Keratinocyte (primary cell): Measurements from ENCODE around the gene ITGB1BP1. TPM values are rescaled to one million over a fixed set of nuclear protein-coding genes. Genes with fewer than 3 reads are reported as not detected.

ENCODE experiments used
- DNase-seq: peaks from one replicate; pipeline ENCODE4 v3.0.0-alpha.2; 2011; ENCODE audit warnings: low read depth, missing footprints, low spot score
- FAIRE-seq: peaks from 2 replicates; lab custom pipeline; 2011; peaks lifted over from hg19 to GRCh38; lab: Jason Lieb, UNC
- H2AFZ ChIP-seq: 2 replicates; pipeline ENCODE4 v1.6.0; 2012; ENCODE audit warnings: low read length, control low read depth, inconsistent platforms; ENCODE audit not compliant: control insufficient read depth
- H3K27ac ChIP-seq: 2 replicates; pipeline ENCODE4 v1.5.1; 2011; ENCODE audit warnings: low read length; ENCODE audit not compliant: control insufficient read depth, insufficient read depth
- H3K27me3 ChIP-seq: 3 replicates; pipeline ENCODE4 v1.6.0; 2011; ENCODE audit warnings: low read length; ENCODE audit not compliant: control insufficient read depth, insufficient read depth; ENCODE audit errors: extremely low read depth
- H3K36me3 ChIP-seq, 2 experiments: 2 replicates in 1 of 2; 3 replicates in 1 of 2; pipeline ENCODE4 v1.5.1; 2011; ENCODE audit warnings: low read length in 2 of 2, mild to moderate bottlenecking in 1 of 2; ENCODE audit not compliant: control insufficient read depth in 2 of 2, insufficient read depth in 2 of 2; ENCODE audit errors: extremely low read depth in 1 of 2
- H3K4me1 ChIP-seq: 3 replicates; pipeline ENCODE4 v1.5.1; 2011; ENCODE audit warnings: low read length; ENCODE audit not compliant: control insufficient read depth, insufficient read depth; ENCODE audit errors: extremely low read depth
- H3K4me2 ChIP-seq: 3 replicates; pipeline ENCODE4 v1.6.0; 2011; ENCODE audit warnings: low read depth, low read length; ENCODE audit not compliant: control insufficient read depth, insufficient read depth; ENCODE audit errors: extremely low read depth
- H3K4me3 ChIP-seq, 3 experiments: fragments of 200-600 bp in 1 of 3; sonication (generic) in 1 of 3; 2 replicates in 2 of 3; 3 replicates in 1 of 3; pipeline ENCODE4 v1.5.1; 2011 to 2016; ENCODE audit warnings: low read length in 3 of 3, mild to moderate bottlenecking in 3 of 3, control low read depth in 2 of 3, inconsistent platforms in 1 of 3, low read depth in 1 of 3, mixed read lengths in 1 of 3, mixed run types in 1 of 3, moderate library complexity in 1 of 3; ENCODE audit not compliant: control insufficient read depth in 2 of 3, insufficient read depth in 2 of 3; ENCODE audit errors: extremely low read depth in 1 of 3
- H3K79me2 ChIP-seq: 2 replicates; pipeline ENCODE4 v1.6.0; 2012; ENCODE audit warnings: low read length; ENCODE audit not compliant: control insufficient read depth, insufficient read depth
- H3K9ac ChIP-seq: 3 replicates; pipeline ENCODE4 v1.6.0; 2011; ENCODE audit warnings: low read length; ENCODE audit not compliant: control insufficient read depth, insufficient read depth; ENCODE audit errors: extremely low read depth
- H3K9me1 ChIP-seq: 3 replicates; pipeline ENCODE4 v1.6.0; 2011; ENCODE audit warnings: low read length; ENCODE audit not compliant: control insufficient read depth, insufficient read depth; ENCODE audit errors: extremely low read depth
- H3K9me3 ChIP-seq: 2 replicates; pipeline ENCODE4 v1.5.1; 2012; ENCODE audit warnings: low read depth, low read length; ENCODE audit not compliant: control insufficient read depth
- H4K20me1 ChIP-seq: 3 replicates; pipeline ENCODE4 v1.6.0; 2011; ENCODE audit warnings: low read length; ENCODE audit not compliant: control insufficient read depth, insufficient read depth; ENCODE audit errors: extremely low read depth
- EZH2 ChIP-seq: IDR thresholded peaks from one replicate; pipeline ENCODE4 v1.6.1; 2012; ENCODE audit warnings: inconsistent platforms, mild to moderate bottlenecking, low read length, moderate library complexity
- dilution Hi-C: fragments of 300-500 bp; cut with MboI; formaldehyde crosslinking; loops from one replicate; pipeline ENCODE4 v1.7.0; 2020; ENCODE audit warnings: low sequenced_read_pairs; ENCODE audit not compliant: extremely low pct_ligation_motif_present
- polyA plus RNA-seq, 5 experiments: library from polyadenylated mRNA; depleted of rRNA in 3 of 5; stranded (reverse) in 3 of 5; stranded (forward) in 1 of 5; unstranded in 1 of 5; fragments of >200 nt; gene quantifications; 1 replicate in 1 of 5; 2 replicates in 3 of 5; 3 replicates in 1 of 5; pipeline versions ENCODE4 v1.2.1 to v1.2.3, GENCODE V29; 2011 to 2012; ENCODE audit warnings: missing spikeins in 2 of 5, low read depth in 1 of 5, low replicate concordance in 1 of 5
- TF ChIP-seq, protein P1 (sequence below), 3 experiments: IDR thresholded peaks in 1 of 3; conservative IDR thresholded peaks in 1 of 3; optimal IDR thresholded peaks in 1 of 3; 2 replicates in 2 of 3; 3 replicates in 1 of 3; pipeline versions ENCODE3 to v1.5.1; 2011; ENCODE audit warnings: low read length in 3 of 3, mild to moderate bottlenecking in 3 of 3, moderate library complexity in 2 of 3, control low read depth in 1 of 3, inconsistent platforms in 1 of 3; ENCODE audit not compliant: insufficient read depth in 2 of 3; ENCODE audit errors: extremely low read depth in 1 of 3

Gene ITGB1BP1
- polyA plus RNA-seq, 1 donor (not counting 4 experiments of a cell fraction or from before 2014, with no cell fraction given) = 169 TPM

- Histone ChIP-seq H4K20me1 (no peaks in the 10 kb centered on the region), H3K79me2 (no peaks in the 10 kb centered on the region), H3K36me3 (peaks cover 17 to 23% of the 10 kb centered on the region in 2 experiments), H3K9me1 (no peaks in the 10 kb centered on the region), H2AFZ (no peak overlapping the region), H3K4me3 (no peak overlapping the region), H3K4me2 (no peak overlapping the region), H3K4me1 (no peaks in the 10 kb centered on the region), H3K9me3 (no peaks in the 10 kb centered on the region), H3K27me3 (no peaks in the 10 kb centered on the region), H3K27ac (no peak overlapping the region), H3K9ac (no peak overlapping the region)
- FAIRE-seq (peak; percentile 39), DNase-seq (no peak)
- dilution Hi-C loops = no loop called here
- TF ChIP-seq EZH2 = no peak
- TF ChIP-seq, protein P1, sequence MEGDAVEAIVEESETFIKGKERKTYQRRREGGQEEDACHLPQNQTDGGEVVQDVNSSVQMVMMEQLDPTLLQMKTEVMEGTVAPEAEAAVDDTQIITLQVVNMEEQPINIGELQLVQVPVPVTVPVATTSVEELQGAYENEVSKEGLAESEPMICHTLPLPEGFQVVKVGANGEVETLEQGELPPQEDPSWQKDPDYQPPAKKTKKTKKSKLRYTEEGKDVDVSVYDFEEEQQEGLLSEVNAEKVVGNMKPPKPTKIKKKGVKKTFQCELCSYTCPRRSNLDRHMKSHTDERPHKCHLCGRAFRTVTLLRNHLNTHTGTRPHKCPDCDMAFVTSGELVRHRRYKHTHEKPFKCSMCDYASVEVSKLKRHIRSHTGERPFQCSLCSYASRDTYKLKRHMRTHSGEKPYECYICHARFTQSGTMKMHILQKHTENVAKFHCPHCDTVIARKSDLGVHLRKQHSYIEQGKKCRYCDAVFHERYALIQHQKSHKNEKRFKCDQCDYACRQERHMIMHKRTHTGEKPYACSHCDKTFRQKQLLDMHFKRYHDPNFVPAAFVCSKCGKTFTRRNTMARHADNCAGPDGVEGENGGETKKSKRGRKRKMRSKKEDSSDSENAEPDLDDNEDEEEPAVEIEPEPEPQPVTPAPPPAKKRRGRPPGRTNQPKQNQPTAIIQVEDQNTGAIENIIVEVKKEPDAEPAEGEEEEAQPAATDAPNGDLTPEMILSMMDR (optimal IDR thresholded peaks at IDR 0.05 in 1 of 3, IDR thresholded peaks at IDR 0.05 in 1 of 3, conservative IDR thresholded peaks at IDR 0.05 in 1 of 3; ENCODE audit: extremely low read depth in 1 of 3, insufficient read depth in 2 of 3, low read length in 3 of 3) = no peak
Observed at GRCh38 chr2:9445089-9445488, 21.8 kb upstream of the ITGB1BP1 start.

DNA sequence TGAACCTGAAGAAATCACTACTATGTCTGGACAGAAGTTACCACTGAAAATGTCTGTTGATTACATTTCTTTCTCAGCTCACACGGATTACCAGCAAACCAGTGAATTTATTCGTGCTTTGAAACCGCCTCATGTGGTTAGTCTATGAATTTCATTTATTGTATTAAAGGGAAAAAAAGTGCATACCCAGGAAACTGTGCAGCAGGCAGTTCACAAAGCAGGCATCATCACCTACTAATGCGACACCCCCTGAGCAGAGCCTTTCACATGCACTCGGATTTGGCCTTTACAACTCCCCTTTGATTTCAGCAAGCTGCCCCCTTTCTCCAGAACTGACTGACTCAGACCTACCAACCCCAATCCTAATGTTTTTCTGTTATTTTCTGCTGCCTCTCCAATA lies 20.2 kb upstream of the ITGB1BP1 start:
- Histone ChIP-seq H2AFZ (no peak overlapping the region), H3K9me1 (no peaks in the 10 kb centered on the region), H3K4me1 (no peaks in the 10 kb centered on the region), H3K4me2 (no peak overlapping the region), H4K20me1 (no peaks in the 10 kb centered on the region), H3K36me3 (peaks cover 17 to 20% of the 10 kb centered on the region in 2 experiments), H3K9ac (no peak overlapping the region), H3K9me3 (no peaks in the 10 kb centered on the region), H3K4me3 (no peak overlapping the region), H3K27ac (no peak overlapping the region), H3K79me2 (no peaks in the 10 kb centered on the region), H3K27me3 (no peaks in the 10 kb centered on the region)
- dilution Hi-C loops = no loop called here
- DNase-seq (no peak), FAIRE-seq (no peak)
- TF ChIP-seq, protein P1 (optimal IDR thresholded peaks at IDR 0.05 in 1 of 3, IDR thresholded peaks at IDR 0.05 in 1 of 3, conservative IDR thresholded peaks at IDR 0.05 in 1 of 3; ENCODE audit: extremely low read depth in 1 of 3, insufficient read depth in 2 of 3, low read length in 3 of 3) = no peak
